ENCODE data around the gene CRYBA2.

CRYBA2 gene

GRCh38 chr2:218952160-218952559 is 41.1 kb downstream of the CRYBA2 start:
- DNase-seq = no peak

GRCh38 chr2:218946621-218947020 is 46.6 kb downstream of the CRYBA2 start:
- no peak for DNase-seq

DNA sequence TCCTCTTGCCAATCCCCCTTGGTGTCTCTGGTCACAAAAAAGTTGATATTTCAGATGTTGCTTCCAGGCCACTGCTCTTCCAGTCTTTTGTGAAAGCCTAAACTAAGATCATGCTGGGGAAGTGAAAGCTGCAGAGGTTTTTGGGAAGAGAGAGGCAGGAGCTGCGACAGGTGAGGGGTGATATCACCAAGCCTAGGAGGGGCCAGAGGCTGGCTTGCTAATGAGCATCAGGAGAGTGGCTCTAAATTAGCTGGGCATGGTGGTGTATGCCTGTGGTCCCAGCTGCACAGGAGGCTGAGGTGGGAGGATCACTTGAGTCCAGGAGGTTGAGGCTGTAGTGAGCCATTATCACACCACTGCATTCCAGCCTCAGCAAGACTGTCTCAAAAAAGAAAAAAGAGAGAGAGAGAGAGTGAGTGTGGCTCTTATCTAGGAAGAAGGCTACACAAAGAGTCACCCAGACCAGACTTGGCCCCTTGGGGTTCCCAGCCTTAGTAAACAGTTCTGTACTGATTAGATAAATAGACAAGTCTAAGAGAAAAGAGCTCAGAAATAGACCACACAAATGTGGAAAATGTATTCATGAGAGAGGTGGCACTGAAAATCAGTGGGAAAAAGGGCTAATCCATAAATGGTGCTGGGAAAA is 48.3 kb downstream of the CRYBA2 start:
- no peak for DNase-seq

All from DMS 273 treated with DMSO at 0.1 percent for 48 hours (cell line).